GM13977 (cell line): ENCODE measurements around the gene HTT.

Experiments
- DNase-seq: peaks from one replicate; pipeline ENCODE4 v3.0.0; 2012; ENCODE audit warnings: low spot score
- in situ Hi-C: fragments of 300-500 bp; cut with MboI; formaldehyde crosslinking; loops from one replicate; pipeline ENCODE4 v1.12.0; 2022; ENCODE audit warnings: low sequenced_read_pairs, low pct_unique_long_range_greater_than_20kb, mixed read lengths, inconsistent platforms; ENCODE audit not compliant: unreplicated experiment
- TF ChIP-seq, protein P1 (sequence below): IDR thresholded peaks from 2 replicates; pipeline ENCODE4 v1.5.1; 2012; ENCODE audit warnings: mild to moderate bottlenecking, control low read depth; ENCODE audit not compliant: insufficient read depth; ENCODE audit errors: extremely low read depth, missing control alignments

HTT gene

DNA sequence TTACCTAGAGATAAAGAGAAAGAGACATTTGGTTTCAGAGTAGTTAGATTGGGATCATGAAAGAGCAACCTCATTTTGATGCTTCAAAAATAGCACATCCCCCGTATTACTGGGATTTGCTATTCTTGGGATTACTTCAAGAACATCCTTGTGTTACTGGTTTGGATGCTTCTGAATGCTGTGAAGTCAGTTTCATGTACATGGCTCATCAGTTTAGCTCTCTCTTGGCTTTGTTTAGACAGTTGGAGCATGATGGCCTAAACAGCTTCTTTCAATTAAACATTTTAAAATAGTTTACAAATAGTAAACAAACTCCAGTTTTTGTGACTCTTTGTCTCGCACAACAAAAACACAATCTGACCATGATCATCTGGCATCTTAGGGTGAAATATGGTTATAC is 23.9 kb downstream of the HTT start:
- DNase-seq = no peak
- in situ Hi-C loops = no loop called here
- TF ChIP-seq, protein P1, sequence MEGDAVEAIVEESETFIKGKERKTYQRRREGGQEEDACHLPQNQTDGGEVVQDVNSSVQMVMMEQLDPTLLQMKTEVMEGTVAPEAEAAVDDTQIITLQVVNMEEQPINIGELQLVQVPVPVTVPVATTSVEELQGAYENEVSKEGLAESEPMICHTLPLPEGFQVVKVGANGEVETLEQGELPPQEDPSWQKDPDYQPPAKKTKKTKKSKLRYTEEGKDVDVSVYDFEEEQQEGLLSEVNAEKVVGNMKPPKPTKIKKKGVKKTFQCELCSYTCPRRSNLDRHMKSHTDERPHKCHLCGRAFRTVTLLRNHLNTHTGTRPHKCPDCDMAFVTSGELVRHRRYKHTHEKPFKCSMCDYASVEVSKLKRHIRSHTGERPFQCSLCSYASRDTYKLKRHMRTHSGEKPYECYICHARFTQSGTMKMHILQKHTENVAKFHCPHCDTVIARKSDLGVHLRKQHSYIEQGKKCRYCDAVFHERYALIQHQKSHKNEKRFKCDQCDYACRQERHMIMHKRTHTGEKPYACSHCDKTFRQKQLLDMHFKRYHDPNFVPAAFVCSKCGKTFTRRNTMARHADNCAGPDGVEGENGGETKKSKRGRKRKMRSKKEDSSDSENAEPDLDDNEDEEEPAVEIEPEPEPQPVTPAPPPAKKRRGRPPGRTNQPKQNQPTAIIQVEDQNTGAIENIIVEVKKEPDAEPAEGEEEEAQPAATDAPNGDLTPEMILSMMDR = no peak

DNA sequence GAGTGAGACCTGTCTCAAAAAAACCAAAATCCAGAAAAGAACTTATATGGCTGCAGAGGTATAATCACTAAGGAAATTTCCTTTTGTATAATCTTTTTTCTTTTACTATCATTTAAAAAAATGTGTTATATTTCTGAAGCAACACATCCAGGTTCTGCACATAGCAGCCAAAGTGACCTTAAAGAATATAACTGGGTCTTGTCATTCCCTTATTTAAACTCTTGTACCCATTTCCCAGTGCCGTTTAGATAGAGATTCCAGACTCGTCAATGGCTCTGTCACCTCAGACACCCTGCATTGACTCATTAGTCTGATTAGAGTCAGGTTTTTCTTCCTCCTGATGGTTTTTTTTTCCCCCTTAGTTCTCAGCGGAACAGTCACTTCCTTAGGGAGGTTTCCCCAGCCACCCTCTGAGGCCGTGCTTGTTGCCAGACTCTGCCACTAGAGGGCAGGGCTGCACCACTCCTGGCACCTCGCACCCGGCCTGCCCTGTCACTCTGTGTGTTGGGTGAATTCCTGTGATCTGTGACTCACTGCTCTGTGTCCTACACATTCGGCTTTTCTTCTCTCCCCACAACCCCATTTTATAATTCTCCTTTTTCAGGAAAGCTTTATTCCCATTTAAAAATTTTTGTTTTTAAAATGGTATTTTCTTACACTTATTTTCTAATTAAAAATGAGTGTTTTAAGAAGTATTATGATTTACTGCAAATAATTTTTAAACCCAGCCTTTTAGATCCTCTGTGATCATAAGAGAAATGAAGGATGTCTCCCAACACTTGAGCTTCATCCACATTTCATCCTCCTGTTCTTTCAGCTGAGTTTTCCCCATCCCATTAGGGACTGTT is 32.1 kb downstream of the HTT start:
- peak; percentile 85 for DNase-seq
- in situ Hi-C loops = no loop called here

DNA sequence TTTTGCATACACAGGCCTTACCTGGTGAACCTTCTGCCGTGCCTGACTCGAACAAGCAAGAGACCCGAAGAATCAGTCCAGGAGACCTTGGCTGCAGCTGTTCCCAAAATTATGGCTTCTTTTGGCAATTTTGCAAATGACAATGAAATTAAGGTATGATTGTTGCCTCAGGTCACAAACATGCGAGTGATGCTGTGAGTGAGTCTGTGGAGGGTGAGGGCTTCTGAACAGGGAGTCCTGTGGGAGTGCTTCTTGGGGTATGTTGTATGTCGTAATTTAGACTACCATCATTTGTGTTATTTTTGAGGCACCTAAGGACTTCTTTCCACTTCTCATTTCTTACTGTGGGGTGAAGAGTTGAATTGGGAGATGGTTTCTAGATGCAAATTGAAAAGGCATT is 32.8 kb downstream of the HTT start:
- no peak for DNase-seq
- TF ChIP-seq, protein P1 = no peak
- in situ Hi-C loops = no loop called here

More for the DNA sequence above, 32.1 kb downstream of the HTT start:
- TF ChIP-seq, protein P1 = peak; percentile 98

DNA sequence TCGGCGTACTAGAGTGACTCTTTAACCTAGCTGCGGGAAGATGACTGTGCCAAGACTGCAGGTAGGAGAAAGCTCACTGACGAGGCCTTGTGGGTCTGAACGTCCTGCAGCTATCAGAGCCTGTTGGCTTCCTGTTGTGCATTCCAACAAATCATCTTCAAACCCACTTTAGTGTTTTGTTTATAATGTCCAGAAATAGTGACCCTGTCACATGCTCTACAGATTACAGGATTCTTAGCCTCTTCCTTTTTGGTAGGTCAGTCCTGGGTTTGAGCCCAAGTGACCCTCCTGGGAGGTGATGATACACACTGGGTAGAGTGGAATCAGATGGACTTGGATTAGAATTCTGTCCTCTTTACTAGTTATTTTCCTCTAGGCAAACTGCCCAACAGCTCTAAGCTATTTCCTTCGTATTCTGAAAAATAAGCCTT is 33.2 kb downstream of the HTT start:
- TF ChIP-seq, protein P1 = no peak
- in situ Hi-C loops = no loop called here
- DNase-seq = no peak

DNA sequence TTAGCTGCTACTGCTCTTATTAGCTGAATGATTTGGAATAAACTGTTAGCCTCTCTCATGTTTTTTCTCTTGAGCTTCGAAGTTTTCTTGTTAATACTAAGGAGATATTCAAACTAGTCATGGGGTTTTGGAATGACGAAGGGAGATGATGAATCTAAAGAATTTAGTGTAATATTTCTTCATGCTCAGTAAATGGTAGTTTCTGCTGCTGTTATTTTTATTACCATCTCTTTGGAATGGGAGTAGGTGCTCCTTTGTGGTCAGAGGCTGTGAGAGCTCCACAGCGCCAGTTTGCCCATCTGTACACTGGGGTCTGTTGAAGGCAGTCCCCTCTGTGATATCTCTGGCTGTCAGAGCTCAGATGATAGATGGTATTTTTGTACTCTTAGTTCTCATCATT is 33.7 kb downstream of the HTT start:
- TF ChIP-seq, protein P1 = no peak
- DNase-seq = no peak
- in situ Hi-C loops = no loop called here

DNA sequence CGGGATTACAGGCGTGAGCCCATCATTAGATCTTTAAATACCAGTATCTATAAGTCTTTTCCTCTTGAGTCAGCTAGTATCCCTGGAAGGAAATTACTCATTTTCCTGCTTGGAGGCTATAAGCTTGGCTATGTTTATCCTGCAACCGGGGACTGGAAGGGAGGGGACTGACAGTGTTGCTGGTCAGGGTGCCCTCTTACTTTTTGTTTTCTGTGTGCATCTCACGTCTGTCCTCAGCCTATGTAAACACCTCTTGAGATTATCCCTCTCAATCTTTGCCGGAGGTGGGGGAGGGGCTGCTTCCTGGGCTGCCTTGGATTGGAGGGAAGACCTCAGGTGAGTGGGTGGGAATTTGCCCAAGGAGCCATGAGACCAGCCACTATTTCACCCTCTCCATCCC is 37.0 kb downstream of the HTT start:
- TF ChIP-seq, protein P1 = no peak
- in situ Hi-C loops = no loop called here
- DNase-seq = no peak
